ENCODE results near the gene TMPRSS11E.
"Not testable (repeated sequence)": the region's sequence is repeated elsewhere in the genome, so short reads cannot be mapped to it uniquely, and the experiment has no call there.

The TMPRSS11E gene, protein sequence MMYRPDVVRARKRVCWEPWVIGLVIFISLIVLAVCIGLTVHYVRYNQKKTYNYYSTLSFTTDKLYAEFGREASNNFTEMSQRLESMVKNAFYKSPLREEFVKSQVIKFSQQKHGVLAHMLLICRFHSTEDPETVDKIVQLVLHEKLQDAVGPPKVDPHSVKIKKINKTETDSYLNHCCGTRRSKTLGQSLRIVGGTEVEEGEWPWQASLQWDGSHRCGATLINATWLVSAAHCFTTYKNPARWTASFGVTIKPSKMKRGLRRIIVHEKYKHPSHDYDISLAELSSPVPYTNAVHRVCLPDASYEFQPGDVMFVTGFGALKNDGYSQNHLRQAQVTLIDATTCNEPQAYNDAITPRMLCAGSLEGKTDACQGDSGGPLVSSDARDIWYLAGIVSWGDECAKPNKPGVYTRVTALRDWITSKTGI
- total RNA-seq, result 0 to 0.26 reads per million in 2 donors

DNA sequence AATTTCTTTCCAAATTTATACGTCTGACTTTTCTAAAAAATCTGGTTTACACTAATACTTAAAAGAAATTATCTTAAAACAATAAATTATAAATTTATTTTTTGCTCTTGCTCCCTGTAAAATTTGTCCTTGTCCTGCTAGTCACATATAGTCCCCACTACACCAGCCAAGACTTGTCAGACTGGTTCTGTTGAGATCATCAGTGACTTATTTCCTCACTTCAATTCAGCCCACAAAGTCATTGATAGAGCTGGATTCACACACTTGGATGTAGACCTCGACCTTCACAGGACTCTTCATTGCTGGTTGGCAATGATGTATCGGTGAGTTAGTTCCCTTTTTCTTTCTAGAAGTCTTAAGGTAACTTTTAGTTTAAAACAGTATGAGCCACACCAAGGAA is at the start of gene TMPRSS11E:
TMPRSS11E (plus strand) TSS at position 263 of the 400 bp plus-strand sequence; CDS start at position 313, 50 bp downstream.
- no peak for DNase-seq

DNA sequence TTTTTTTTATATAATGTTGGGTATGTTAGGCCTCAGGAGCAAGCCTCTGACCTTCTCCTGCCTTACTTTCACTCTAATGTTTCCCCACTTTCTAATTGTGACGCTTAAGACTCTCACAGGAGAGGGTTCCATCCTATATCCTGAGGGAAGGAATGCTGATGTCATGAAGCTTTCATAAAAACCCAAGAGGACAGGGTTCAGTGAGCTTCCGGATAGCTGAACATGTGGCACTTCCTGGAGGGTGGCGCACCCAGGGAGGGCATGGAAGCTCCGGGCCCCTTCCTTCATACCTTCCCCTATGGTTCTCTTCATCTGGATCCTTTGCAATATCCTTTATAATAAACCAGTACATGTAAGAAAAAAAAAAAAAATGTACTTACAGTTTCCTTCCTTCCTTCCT is 48.0 kb upstream of the TMPRSS11E start:
- no peak for DNase-seq

DNA sequence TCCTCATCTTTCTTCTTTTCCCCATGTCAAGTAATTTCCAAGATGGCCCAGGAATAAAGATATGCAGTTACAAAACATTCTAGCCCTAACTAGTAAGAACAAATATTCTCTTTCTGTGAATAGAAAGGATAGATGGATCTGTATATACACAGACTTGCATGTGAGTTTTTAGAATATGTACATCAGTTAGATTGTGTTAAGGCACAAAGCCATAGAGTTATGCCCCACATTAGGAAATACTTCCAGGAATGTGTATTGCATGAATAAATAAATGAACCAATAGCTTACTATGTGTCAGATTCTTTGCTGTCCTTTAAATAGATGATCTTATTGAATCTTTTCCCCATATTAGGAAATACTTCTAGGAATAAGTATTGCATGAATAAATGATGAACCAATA is 46.0 kb upstream of the TMPRSS11E start:
- DNase-seq, result no peak

DNA sequence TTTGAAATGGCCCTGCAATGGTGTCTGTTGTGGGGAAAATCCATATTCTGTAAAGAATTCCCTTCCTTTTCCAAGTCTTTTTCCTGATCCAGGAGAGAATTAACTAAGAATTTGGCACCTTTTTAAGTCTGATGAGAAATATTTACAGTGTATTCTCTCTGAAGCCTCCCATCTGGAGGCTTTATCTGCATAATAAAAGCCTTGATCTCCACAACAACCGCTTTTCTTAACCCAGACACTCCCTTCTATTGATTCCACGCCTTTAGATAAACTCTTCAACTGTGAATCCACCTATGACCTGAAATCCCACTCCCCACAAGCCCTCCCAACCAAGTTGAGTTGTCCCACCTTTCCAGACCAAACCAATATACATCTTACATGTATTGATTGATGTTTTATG is 43.1 kb upstream of the TMPRSS11E start:
- DNase-seq, result no peak

DNA sequence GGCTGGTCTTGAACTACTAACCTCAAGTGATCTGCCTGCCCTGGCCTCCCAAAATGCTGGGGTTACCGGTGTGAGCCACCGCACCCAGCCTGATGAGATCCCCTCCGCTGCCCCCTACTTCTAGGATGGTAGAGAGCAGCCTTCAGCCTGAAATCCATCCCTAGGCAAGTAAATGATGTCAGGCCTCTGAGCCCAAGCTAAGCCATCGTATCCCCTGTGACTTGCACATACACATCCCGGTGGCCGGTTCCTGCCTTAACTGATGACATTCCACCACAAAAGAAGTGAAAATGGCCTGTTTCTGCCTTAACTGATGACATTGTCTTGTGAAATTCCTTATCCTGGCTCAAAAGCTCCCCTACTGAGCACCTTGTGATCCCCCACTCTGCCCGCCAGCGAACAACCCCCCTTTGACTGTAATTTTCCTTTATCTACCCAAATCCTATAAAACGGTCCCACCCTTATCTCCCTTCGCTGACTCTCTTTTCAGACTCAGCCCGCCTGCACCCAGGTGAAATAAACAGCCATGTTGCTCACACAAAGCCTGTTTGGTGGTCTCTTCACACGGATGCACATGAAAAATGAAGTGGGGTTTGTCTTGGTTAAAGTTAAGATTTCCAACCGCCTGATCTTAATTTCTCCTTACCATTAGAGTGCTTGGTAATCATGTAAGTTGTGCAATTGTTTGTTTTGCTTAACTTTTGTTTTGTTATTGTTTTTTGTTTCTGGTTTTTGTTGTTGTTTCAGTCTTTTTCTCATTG is 41.4 kb upstream of the TMPRSS11E start:
- not testable (repeated sequence) for DNase-seq

DNA sequence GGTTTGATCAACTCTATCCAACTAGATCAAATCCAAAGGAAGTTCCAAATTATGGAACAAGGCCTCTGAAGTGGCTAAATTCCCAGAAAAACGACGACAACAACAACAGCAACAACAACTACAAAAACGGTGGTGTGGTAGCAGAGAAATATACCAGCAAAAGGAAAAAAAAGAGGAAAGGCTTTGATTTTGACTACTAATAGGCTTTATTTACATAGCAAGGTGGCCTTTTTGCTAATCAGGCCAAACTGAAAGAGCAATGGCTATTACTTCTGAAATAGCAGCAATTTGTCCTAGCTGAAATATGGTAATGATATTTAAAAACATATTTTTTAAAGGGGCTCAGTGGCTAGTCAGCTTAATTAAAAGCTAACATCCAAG is 40.8 kb upstream of the TMPRSS11E start:
- DNase-seq, result no peak

DNA sequence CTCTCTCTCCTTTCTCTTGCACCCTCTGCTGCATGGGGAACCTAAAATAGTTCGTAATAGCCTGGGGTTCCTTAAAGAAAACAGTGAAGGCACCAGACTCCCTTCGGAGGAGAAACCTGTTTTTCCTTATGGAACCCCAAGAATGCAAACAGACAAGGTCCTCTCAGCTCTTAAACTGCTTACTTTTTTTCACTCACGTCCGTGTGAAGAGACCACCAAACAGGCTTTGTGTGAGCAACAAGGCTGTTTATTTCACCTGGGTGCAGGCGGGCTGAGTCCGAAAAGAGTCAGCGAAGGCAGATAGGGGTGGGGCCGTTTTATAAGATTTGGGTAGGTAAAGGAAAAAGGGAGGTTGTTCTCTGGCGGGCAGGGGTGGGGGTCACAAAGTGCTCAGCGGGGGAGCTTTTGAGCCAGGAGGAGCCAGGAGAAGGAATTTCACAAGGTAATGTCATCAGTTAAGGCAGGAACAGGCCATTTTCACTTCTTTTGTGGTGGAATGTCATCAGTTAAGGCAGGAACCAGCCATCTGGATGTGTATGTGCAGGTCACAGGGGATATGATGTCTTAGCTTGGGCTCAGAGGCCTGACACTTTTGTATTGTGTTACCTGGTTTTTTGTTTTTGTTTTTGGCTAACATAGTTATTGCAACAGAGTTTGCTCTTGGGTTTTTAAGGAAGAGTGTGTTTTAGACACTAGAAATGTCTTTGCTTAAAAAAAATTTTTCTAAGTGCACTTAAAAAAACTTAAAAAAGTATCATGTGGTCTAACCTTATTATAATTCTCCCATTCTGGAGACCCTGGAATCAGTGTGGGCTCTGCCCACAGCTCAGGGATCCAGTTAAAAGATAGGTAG is 40.0 kb upstream of the TMPRSS11E start:
- DNase-seq, result not testable (repeated sequence)

DNA sequence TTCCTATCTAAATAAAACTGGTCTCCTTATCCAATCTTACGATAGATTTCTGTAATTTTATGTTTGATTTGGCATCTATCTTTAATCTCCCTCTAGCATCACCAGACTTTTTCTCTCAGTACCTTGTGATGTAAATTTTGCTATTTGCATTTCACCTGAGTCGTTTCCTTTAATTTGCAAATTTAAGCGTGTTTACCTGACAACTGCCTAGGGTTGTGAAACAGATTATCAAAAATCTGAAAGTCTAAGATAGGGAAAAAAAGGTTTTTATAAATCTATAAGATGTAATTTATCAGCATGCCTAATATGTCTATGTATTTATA is 39.4 kb upstream of the TMPRSS11E start:
- DNase-seq, result no peak

DNA sequence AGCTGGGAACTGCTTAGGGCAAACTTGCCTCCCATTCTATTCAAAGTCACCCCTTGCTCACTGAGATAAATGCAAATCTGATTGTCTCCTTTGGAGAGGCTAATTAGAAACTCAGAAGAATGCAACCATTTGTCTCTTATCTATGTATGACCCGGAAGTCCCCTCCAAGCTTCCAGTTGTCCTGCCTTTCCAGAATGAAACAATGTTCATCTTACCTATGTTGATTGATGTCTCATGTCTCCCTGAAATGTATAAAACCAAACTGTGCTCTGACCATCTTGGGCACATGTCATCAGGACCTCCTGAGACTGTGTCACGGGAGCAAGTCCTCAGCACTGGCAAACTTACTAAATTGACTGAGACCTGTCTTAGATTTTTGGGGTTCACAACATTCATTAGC is 37.1 kb upstream of the TMPRSS11E start:
- no peak for DNase-seq

DNA sequence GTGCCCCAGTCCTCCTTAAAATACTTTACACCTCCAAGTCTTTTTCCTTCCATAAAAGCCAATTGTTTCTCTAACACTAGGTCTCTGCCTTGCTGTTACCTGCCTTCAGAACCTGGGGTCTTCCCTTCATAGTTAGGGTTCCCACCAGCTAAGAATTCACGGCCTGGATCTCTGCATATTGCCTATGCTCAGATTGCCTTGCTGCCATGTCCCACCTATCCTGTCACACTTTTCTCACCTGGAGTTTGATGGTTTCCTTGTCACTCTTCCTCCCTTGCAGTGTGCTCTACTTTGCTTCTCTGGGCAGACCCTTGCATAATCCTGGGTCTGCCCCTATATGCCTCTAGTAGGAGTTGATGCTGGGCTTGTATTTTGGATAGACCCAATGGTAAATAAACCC is 36.6 kb upstream of the TMPRSS11E start:
- DNase-seq, result no peak

DNA sequence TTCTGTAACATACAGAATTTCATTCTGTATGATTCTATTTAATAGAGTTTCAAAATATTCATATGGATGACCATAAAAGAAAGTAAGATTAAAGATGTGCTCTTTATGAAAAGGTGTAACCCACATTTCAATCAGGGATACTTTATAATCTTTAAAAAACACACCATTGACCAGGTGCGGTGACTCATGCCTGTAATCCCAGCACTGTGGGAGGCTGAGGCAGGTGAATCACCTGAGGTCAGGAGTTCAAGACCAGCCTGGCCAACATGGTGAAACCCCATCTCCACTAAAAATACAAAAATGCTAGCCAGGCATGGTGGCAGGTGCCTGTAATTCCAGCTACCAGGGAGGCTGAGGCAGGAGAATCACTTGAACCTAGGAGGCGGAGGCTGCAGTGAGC is 35.2 kb upstream of the TMPRSS11E start:
- not testable (repeated sequence) for DNase-seq

DNA sequence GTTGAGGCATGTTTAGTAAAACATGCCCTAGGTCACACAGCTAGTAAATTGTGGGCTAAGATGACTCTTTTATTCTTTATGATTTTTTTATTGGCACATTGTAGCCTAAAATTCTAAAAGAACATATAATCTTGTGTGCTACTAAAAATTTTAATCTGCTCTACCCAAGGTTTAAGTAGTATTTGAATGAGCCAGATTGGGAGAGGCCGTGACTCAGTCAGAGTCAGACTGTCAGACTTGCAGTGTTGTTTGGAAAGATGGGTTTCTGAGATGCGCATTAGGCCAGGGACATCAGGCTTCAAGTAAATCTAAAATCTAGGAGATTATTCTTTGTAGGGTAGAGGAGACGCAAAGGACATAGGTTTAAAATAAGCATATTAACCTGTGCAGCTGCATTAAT is 30.7 kb upstream of the TMPRSS11E start:
- DNase-seq, result no peak

DNA sequence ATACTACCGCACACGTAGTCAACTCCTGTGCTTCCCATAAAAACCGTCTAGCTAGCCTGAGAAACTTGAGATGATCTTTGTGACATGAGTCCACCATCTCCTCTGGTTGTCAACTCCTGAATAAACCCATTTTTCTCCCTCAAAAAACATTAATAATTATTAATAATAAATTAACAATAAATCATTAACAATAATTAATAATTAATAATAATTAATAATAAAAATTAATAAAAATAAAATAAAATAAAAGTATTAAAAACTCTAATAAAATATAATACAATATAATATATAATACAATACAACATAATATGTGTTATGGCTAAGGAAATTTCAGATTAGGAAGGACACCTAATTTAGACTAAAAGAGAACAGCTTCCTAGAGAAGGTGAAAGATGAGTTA is 20.7 kb upstream of the TMPRSS11E start:
- no peak for DNase-seq

DNA sequence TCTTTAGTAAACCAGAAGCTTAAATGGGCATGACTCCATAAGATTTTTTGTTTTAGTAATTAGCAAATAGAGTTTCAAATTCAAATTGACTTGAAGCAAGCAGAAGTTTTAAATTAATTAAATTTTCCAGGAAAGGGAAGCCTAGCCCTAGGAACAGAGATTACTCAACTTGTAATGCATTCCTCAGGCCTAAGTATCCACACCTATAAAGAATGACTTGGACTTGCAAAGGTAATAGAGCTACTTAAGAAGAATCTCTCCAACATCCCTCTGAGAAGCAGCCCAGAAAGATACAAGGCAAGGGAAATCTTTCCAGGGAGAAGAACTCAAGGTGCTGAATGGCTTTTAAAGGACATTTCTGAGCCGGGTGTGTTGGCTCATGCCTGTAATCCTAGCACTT is 16.9 kb upstream of the TMPRSS11E start:
- DNase-seq, result no peak

DNA sequence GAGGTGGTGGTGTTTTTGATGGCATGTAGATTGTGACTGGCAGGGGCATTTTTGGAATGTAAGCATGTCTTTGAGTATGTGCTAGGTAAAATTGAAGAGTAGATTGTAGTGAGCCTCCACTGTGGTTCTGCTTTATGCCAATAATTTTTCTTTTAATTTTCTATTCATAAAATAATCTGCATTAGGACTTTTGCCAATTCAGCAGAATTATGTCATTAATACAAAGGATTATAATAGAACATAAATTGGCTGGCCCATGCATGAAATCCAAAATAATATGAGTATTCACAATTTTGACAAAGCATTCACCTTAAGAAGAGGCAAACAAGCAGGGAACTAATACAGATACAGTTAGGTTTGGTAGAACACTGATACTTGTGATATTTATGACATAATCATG is 14.9 kb upstream of the TMPRSS11E start:
- DNase-seq, result no peak

DNA sequence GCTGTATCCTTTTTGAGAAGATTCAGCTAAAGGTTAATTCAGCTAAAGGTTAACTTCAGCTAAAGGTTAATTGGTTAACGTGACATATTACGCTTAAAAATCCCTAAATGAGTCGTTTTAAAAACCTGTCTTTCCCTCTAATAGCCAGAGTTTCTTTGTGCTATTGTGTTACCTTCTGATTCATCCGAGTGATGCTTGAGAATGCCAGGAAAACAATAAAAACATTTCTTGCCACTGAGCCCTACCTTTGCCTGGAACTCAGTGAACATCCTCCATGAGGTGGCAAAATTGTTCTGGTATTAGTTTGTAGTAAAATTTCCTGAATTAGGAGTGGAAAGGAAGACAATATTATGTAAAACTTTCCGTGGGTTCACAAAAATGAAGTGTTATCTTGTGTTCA is 13.7 kb upstream of the TMPRSS11E start:
- no peak for DNase-seq

DNA sequence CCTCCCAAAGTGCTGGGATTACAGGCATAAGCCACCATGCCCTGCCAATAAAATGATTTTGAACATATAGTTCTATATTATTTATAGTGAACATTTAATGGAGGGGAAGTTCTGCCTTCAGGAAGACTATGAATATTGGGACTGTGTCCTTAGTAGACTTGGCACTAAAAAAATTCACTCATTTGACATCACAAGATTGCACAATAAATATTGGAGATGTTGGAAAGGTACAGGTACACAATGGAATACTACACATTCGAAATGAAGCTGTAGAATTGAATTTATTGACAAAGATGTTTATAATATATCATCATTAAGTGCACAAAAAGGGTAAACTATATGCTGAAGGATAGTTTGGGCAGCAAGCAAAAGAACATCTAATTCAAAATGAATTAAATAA is 13.0 kb upstream of the TMPRSS11E start:
- DNase-seq, result no peak

DNA sequence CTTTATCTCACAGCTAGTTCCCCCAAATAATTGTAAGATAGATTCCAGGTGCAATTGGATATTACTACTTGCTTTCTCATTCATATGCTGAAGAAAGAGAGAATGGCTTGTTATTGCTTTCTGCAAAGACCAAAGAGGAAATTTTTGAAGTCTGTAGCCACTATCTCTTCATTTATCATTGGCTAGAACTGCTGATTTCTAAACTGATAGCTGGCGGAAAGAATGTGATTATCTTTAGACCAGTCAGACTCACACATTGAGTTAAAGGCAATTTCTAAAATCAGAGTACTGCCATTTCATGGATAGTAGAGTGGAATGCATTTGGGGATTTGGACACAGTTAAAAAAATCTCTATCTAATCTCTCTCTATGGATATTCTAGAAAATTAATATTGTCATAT is 12.4 kb upstream of the TMPRSS11E start:
- DNase-seq, result no peak

DNA sequence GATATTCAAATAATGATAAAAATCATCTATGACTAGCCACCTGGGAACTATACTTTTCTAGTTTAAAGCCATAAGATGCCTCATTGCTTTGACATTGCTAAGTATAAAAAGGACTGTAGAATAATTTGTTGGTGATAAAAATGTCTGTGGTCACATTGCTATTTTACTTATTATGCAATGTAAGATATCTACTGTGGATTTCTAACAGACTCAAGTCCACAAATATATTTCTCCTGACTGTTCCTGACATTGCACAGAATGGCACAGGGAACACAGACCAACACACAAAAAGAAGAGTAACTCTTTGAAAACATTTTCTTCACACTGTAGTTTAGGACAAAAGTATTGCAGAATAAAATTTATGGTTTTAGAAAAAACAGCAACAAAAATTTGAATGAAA is 2.2 kb upstream of the TMPRSS11E start:
- DNase-seq, result no peak

DNA sequence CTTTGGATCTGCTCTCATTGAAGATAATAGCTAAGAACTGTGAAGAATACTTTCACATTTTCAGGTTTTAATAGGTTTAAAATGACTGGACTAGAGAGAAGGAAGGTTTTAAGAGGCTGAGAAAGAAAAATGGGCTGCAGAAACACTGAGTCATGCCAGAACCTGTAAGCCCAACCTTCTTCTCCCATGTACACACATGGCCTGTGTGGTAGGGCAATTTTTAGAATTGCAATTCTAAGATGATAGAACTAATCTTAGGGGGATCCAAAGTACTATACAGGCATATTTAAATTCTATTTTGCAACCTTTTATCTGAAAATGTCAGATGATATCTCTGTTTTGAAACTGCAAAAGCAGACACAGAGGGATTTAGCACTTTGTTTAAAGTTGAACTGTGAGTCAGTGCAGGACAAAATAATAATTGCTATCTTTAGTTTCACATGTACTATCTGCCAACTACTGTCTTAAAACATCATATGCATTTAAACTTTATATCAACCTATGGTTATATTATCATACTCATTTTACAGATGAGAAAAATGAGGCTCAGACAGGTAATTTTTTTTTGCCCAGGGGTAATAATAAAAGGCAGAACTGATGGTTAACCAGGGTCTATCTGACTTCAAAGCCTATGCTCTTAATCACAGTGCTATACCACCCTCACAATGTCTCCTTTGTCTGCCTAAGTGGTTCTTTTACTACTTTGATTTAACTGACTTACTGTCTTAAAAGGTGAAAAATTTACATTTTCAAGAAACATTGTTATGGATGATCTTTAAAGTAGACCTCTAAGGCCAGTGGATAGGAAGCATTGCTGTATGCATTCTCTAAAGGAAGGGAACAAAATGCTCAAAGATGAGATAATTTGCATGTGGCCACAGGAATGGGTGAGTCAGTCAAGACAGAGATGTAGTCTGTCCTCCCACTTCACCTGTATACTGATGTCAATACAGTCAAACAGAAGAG is 4.3 kb downstream of the TMPRSS11E start:
- no peak for DNase-seq

DNA sequence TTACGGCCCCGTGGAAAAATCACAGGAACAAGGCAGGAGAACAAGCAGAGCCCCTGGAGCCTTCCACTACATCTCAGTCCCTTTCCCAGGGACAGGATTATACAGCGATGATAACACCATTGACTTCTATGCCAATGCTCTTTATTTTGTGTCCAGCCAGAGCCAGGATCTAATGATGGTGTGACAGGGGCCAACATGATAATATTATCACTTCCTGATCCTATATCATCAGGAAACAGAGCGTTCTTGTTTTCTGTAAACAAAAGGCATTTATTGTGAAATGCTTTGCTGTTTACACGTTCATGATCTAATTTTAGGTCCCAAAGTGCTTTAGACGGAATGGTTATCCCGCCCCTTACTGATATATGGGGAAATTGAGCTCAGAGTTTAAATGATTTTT is 12.8 kb downstream of the TMPRSS11E start:
- no peak for DNase-seq

DNA sequence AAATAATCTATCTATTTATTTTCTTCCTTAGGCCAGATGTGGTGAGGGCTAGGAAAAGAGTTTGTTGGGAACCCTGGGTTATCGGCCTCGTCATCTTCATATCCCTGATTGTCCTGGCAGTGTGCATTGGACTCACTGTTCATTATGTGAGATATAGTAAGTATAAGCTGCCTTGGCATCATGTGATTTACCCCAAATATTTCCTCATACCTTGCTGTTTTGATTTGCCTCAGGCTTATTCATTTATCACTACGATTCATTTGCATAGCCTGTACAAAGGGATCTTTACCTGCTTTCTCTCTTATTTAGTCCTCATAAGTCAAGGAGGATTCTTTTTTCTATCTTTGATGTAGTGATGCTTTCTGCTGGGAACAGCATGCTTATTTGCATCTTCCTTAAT is 14.5 kb downstream of the TMPRSS11E start:
- no peak for DNase-seq
